PFSK-1 (cell line): ENCODE data around the gene BTBD16.

Source experiments
- FOXP2 ChIP-seq: optimal IDR thresholded peaks from 2 replicates; pipeline ENCODE3; 2011; ENCODE audit warnings: borderline replicate concordance, control low read depth, inconsistent platforms; ENCODE audit not compliant: insufficient read depth; ENCODE audit errors: extremely low read length, extremely low read depth
- POLR2AphosphoS5 ChIP-seq: IDR thresholded peaks from 2 replicates; pipeline ENCODE4 v1.6.1; 2012; ENCODE audit warnings: low read depth, mild to moderate bottlenecking, control low read depth, low read length, moderate library complexity
- SIN3A ChIP-seq: IDR thresholded peaks from 2 replicates; pipeline ENCODE4 v1.6.1; 2012; ENCODE audit warnings: mild to moderate bottlenecking, low read length, moderate library complexity, borderline replicate concordance; ENCODE audit not compliant: insufficient read depth
- TAF1 ChIP-seq: IDR thresholded peaks from 2 replicates; pipeline ENCODE4 v1.6.1; 2012; ENCODE audit warnings: low read length, control low read depth, borderline replicate concordance; ENCODE audit not compliant: insufficient read depth
- TF ChIP-seq, protein P1 (sequence below), 2 experiments: IDR thresholded peaks; 2 replicates each; pipeline versions ENCODE4 v1.6.1 to v1.8.0; 2011 to 2012; ENCODE audit warnings: low read depth in 2 of 2, low read length in 2 of 2, control low read depth in 1 of 2, inconsistent platforms in 1 of 2, mild to moderate bottlenecking in 1 of 2, moderate library complexity in 1 of 2; ENCODE audit not compliant: insufficient read depth in 1 of 2

Gene BTBD16

GRCh38 chr10:122269059-122269687 lies 1.9 kb upstream of the BTBD16 start:
- TF ChIP-seq, protein P1, sequence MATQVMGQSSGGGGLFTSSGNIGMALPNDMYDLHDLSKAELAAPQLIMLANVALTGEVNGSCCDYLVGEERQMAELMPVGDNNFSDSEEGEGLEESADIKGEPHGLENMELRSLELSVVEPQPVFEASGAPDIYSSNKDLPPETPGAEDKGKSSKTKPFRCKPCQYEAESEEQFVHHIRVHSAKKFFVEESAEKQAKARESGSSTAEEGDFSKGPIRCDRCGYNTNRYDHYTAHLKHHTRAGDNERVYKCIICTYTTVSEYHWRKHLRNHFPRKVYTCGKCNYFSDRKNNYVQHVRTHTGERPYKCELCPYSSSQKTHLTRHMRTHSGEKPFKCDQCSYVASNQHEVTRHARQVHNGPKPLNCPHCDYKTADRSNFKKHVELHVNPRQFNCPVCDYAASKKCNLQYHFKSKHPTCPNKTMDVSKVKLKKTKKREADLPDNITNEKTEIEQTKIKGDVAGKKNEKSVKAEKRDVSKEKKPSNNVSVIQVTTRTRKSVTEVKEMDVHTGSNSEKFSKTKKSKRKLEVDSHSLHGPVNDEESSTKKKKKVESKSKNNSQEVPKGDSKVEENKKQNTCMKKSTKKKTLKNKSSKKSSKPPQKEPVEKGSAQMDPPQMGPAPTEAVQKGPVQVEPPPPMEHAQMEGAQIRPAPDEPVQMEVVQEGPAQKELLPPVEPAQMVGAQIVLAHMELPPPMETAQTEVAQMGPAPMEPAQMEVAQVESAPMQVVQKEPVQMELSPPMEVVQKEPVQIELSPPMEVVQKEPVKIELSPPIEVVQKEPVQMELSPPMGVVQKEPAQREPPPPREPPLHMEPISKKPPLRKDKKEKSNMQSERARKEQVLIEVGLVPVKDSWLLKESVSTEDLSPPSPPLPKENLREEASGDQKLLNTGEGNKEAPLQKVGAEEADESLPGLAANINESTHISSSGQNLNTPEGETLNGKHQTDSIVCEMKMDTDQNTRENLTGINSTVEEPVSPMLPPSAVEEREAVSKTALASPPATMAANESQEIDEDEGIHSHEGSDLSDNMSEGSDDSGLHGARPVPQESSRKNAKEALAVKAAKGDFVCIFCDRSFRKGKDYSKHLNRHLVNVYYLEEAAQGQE (IDR thresholded peaks at IDR 0.05; ENCODE audit: insufficient read depth in 1 of 2, low read depth in 2 of 2, low read length in 2 of 2) = no peak
- no peak for TF ChIP-seq POLR2AphosphoS5
- TF ChIP-seq TAF1 = no peak
- TF ChIP-seq FOXP2 = no peak
- no peak for TF ChIP-seq SIN3A

DNA sequence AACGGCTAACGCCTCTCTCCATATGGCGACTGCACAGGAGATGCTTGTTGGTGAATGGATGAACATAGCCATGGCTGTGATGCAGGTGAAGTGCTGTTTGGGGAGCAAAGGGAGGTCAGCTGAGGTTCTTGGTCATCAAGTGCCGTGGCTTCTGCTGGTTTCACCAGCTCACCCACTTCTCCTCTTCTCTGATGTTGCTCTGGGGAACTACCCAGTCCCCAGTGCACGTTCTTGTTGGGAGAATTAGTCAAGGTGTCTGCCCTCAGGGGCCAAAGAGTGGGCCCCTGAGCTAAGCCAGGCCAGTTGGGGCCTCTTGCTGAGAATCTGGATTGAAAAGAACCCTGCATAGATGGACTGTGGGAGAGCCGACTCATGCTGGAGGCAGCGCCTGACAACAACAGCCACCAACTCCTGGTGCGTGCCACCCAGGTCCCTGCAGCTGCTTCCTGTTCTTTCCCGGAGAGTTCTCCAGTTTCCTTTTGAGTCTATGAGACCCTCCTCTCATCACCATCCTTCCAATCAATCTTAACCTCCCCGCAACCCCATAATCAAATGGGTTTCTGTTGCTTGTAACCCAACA lies 3.0 kb downstream of the BTBD16 start:
- no peak for TF ChIP-seq FOXP2
- TF ChIP-seq SIN3A = no peak
- TF ChIP-seq, protein P1 (IDR thresholded peaks at IDR 0.05; ENCODE audit: insufficient read depth in 1 of 2, low read depth in 2 of 2, low read length in 2 of 2) = no peak

DNA sequence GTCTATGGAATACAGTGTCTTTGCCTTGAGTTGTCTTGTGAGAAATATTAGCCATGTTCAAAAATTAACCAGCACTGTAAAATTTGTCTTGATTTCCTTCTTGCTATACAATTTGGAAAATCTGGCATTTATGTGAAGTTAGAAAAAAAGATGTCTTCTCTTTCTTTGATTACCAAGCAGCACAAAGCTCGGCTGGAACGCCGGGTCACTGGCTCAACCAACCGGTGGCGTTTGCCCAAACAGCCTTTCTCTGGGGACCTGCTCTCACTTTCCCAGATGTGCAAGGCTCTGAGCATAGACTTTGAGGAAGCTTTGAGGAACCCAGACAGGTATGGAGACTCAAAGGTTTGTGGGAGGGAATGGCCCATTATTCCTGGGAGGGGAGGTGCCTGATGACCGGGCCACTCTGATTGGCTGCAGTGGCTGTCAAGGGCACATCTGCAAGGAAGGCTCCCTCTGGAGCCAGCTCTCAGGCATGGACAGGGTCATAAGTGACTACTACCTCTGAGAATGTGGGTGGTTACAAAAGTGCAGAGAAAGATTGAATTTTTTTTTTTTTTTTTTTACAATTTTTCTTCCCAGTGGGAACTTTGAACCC lies 5.6 kb downstream of the BTBD16 start:
- no peak for TF ChIP-seq FOXP2
- TF ChIP-seq, protein P1 (IDR thresholded peaks at IDR 0.05; ENCODE audit: insufficient read depth in 1 of 2, low read depth in 2 of 2, low read length in 2 of 2) = no peak
- TF ChIP-seq TAF1 = no peak
- TF ChIP-seq POLR2AphosphoS5 = no peak
- TF ChIP-seq SIN3A = no peak

- TF ChIP-seq SIN3A (no peak), FOXP2 (no peak), POLR2AphosphoS5 (no peak), TAF1 (no peak)
- TF ChIP-seq, protein P1 (IDR thresholded peaks at IDR 0.05; ENCODE audit: insufficient read depth in 1 of 2, low read depth in 2 of 2, low read length in 2 of 2) = no peak
Observed at GRCh38 chr10:122277526-122278136, 6.5 kb downstream of the BTBD16 start.
